GM18508 (cell line): Measurements from ENCODE around the gene RNF150.

ENCODE experiments used
- ATAC-seq: cut with Tn5 transposase; IDR thresholded peaks from one replicate; pipeline ENCODE4 v1.9.1; 2021; ENCODE audit warnings: moderate number of reproducible peaks; ENCODE audit not compliant: insufficient read depth, unreplicated experiment

RNF150 gene

DNA sequence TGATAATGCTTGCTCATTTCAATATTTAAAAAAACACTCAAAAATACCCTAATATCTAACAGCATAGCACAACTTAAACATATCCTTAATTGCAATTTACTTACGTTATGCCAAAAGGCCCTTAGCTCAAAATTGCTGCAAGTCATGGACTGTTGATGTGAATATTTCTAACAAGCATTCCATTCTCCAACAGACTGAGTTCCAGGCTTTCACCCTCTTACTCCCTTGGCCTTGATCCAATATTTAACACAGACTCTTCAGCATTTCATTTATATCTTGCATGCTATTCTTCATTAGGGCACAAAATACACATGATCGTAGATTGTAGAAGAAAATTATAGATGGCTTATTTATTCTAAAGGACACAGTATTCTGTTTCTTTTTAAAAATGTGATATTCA is 96.5 kb downstream of the RNF150 start:
- ATAC-seq: no peak

GRCh38 chr4:141035920-141036319 is 97.3 kb downstream of the RNF150 start:
- ATAC-seq: no peak

DNA sequence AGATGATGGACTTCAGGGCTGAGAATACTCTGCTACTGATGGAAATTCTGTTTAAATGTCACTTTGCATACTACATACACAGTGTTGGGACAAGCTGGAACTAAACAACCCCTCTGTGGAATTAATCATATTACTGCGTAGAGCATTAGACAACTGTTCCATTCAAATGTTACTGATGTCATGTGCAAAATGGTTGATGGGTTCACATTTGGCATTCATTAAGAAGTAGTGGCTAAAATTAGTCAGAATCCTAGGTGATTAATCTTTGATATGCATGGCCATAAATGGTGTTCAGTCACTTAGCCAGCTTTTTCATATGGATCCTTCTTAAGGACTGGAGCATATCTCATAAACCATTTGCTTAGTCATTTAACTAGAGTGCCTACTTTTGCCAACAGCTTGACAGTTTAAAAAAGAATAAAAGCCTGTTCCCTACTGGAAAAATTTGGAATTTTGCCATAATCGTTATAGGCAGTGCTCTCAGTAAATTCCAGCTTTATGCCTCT is 105.2 kb downstream of the RNF150 start:
- no peak for ATAC-seq

GRCh38 chr4:141027421-141027820 is 105.8 kb downstream of the RNF150 start:
- no peak for ATAC-seq

DNA sequence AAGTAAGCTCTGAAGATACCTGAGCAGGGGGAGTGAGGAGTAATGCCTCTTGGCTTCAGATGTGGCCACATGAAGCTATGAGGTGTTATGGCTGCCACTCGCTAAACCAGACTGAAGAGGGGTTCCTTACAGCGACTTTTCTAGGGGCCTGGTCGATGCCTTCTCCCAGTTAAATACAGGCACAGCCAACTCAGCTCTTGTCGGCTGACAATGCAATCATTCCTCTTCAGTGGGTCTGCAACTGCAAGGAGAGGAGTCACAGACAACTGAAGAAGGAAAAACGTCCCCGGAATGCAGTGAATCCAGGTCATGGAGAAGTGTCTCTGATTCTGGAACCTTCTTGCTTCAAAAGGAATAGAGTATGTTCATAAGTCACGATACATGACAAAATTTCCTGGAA is 106.4 kb downstream of the RNF150 start:
- ATAC-seq: no peak

- ATAC-seq: no peak
Measured at GRCh38 chr4:141023051-141023450, 110.2 kb downstream of the RNF150 start.

DNA sequence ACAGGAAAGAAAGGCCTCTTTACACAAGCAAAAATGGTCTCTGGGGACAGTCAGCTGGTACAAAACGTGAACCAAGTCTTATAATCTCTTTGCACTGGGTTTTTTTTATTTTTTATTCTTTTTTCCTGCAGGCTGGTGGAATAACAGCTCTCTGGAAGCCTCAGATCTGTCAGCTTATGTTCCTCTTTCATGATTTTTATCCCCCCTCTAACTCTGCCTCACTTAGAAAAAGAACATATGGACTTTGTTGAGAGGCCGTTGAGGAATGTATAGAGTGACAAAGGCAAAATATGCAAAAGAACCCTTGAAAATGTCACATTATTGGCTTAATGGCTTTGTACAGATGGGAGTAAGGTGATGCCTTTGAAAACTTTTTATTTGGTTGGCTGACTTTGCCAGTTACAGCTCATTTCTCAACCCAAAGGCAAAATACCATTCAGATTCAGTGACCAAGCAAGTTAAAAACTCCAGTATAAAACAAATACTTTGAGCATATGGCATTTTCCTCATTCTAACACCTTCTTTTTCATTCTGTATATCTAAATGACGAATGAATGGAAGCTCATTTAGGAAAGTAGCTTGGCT is 111.1 kb downstream of the RNF150 start:
- ATAC-seq: no peak

GRCh38 chr4:141021397-141022110 is 111.7 kb downstream of the RNF150 start:
- ATAC-seq: no peak

DNA sequence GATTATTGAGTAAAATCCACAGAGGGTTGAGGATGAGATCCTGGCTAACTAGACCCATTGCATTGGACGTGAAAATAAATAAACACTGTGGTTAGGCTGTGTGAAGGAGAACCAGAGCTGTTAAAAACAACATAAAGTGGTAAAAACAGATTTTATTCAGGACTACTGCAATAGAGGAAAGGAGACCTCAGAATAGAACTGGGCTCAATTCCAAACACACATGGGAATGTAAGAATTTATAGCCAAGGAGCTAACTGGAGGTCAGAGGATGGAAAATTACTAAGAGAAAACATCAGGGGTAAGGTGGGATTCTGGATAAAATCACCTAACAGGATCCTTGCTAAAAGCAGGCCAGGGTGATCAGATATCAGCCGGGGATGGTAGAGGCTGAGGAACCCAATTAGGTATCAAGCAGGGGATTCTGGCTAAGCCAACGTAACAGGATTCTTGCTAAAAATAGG is 112.4 kb downstream of the RNF150 start:
- ATAC-seq: no peak

DNA sequence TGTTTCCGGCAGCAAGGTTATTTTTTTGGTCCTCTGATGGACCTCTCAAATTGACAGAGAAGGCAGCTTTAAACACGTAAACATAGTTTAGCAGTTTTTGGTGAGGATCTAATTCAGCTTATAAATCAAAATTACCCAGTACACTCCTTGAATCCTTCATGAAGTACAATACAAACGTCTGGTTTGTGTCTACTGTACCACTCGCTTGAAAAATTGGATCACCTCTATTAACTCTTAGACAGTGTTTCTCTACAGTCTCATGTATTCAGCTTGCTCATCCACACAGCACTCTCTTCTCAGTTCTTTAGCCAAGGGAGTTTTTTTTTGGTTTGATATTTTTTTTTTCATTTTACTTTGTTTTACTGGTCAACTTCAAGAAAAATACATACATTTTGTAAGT is 113.5 kb downstream of the RNF150 start:
- no peak for ATAC-seq

DNA sequence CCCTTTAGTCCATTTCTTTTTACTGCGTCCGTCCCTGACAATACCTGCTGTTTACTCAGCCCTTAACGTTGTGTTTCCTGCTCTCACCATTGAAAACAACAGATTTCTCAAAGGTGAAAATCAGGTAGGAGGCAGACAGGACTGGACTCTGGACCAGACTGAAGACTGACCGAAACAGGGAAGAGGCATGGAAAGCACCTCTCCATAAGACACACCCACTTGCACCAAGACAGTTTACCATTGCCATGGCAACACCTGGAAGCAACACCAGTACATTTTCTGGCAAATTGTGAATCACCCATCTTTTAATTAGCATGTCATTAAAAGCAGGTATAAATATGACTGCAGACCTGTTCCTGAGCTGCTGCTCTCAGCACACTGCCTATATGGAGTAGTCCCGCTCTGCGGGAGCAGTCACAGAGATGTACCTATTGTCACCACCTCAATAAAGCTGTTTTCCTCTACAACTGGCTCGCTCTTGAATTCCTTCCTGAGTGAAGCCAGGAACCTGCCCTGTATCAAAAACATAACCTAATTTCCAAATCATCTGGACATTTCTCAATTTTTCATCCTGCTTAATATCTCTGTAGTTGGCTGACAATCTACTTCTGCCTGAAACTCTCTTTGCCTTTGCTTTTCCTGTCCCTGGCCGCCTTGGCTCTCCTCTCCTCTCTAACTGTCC is 117.0 kb downstream of the RNF150 start:
- ATAC-seq: no peak

DNA sequence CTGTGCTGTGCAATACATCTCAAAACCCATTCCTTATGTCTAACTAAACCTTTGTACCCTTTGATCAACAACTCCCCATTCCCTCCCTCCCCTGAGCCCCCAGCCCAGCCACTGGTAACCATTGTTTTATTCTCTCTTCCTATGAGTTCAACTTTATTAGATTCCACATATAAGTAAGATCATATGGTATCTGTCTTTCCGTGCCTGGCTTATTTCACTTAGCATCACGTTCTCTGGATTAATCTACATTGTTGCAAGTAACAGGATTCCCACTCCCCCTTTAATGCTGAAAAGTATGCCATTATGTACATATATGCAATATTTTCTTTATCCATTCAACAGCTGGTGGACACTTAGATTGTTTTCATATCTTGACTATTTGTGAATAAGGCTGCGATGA is 119.4 kb downstream of the RNF150 start:
- ATAC-seq: no peak

- ATAC-seq: no peak
Measured at GRCh38 chr4:141011901-141012315, 121.4 kb downstream of the RNF150 start.

DNA sequence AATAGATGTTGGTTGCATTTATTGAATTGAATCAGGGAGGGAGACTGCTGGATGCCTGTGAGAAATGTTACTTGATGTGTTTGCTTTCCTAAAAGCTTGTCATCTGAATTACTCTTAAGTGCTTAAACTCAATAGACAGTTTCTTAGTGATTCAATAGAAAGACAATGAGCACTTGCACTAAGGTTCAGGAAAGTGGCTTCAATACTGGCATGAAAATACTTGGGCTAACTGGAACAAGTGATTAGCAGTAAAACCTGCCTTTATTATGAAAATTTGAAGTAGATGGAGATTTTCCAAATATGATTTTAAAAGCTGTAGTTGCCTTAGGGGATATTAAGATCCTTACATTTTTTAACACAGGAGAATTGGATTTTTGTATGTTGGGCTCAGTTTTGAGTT is 123.3 kb downstream of the RNF150 start:
- no peak for ATAC-seq

DNA sequence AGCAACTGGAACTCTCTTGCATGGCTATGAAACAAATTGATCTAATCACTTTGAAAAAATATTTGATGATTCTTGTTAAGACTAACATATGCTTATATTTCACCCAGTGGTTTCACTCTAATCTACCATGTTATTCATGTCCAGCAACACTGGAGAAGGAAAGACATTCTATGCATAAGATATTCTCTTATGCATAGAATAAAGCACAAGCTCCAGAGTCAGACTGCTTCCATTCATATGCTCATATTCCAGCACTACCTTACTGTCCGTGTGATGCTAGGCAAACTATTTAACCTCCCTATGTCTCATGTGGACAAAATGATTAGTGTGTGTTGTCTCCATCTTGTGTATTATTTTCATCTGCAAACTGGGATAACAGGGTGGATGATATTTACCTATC is 124.1 kb downstream of the RNF150 start:
- no peak for ATAC-seq

GRCh38 chr4:141006242-141006802 is 126.9 kb downstream of the RNF150 start:
- no peak for ATAC-seq

GRCh38 chr4:141004823-141005222 is 128.4 kb downstream of the RNF150 start:
- ATAC-seq: no peak

DNA sequence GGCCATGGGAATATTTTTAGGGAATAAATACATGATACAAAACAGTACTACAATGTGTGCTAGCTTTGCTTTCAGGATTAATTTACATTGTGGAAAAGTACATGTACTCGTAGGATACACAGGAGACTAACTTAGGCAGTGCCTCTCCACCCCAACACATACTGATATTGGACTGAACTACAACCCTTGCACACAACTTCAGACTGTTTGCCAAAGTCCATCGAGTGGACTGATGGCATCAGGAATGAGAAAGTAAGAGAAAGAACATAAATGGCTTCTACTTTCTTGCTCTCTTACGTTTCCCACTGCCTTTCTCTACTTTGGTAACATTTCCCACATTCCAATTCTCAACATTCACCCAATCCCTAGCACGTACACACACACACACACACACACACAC is 130.1 kb downstream of the RNF150 start:
- no peak for ATAC-seq

- ATAC-seq: no peak
Measured at GRCh38 chr4:141002323-141002805, 130.9 kb downstream of the RNF150 start.

- no peak for ATAC-seq
Measured at GRCh38 chr4:140996766-140997165, 136.5 kb downstream of the RNF150 start.

GRCh38 chr4:140995058-140995457 is 138.2 kb downstream of the RNF150 start:
- no peak for ATAC-seq
